NCI-H1694 (cell line): ENCODE data around the gene ATP8B3.
"Not testable (repeated sequence)": the region's sequence is repeated elsewhere in the genome, so short reads cannot be mapped to it uniquely, and the experiment has no call there.

ENCODE experiments used
- DNase-seq: peaks from one replicate; lab custom pipeline; 2025; lab: John Stamatoyannopoulos, UW

The ATP8B3 gene

DNA sequence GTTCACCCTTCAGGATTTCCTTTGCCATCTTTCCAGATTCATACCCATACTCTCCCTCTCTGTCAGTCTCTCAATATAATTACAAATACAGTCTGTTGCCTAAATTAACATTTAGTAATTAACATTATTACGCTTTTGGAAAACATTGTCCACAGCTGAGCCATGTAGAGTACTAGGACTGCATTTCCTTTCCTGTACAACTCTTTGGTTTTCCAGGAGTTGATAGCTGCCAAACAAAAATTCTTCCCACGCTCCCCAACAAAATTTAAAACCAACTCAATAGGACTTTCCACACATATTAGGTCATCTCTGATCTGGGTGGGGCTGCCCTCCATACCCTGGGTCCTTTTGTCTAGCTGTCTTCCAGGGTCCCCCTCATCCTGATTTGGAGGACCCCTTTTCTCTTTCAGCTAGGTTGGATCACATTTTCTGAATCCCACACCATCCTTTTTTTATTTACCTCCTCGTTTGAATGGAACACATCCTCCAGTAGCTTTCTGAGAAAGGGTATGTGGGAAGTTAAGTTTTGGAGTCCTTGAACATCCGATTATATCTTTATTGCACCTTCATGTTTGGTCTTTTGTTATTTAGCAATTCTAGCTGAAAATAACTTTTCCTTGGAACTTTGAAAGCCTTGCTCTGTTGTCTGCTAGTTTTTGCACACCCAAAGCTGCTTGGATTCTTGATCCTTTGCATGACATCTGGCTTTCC lies 41.1 kb downstream of the ATP8B3 start:
- DNase-seq = no peak

DNA sequence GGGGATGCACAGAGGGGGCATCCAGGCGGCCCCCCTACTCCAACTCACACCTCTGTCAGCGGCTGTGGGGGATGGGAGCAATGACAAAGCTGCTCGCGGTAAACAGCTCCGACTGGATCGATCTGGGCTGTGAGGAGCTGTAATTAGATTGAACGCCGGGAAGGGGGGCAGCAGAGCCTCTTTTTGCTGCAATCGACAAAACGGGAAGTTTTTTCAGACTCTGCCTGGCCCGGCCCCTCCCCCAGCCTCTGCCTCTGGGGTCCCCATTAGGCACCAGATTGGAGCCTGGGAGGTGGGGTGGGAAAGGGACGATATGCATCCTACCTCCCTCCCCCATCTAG lies 42.5 kb downstream of the ATP8B3 start:
- no peak for DNase-seq

- no peak for DNase-seq
Observed at GRCh38 chr19:1768918-1769644, 43.0 kb downstream of the ATP8B3 start.

GRCh38 chr19:1768248-1768647 lies 43.8 kb downstream of the ATP8B3 start:
- no peak for DNase-seq

DNA sequence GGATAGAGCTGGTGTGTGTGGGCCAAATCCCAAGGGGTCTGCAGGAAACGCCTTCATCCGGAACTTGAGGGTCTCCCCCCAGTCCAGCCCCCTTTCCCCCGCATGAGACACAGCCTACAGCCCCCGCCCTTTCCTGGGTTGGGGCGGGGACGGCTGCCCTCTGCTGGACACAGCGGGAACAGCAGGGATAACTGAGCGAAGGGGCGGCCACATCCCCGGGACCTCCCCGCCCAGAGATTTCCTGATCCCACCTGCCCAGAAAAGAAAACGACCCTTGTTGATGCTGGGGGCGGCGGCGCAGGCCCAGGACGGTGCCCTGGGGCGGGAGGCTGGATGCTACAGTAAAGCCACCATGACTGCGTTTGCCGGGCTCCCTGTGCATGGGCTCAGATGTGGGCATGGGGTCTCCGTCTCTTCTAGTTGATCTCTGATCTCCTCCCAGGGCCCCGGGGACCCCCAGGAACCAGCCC lies 44.6 kb downstream of the ATP8B3 start:
- no peak for DNase-seq

DNA sequence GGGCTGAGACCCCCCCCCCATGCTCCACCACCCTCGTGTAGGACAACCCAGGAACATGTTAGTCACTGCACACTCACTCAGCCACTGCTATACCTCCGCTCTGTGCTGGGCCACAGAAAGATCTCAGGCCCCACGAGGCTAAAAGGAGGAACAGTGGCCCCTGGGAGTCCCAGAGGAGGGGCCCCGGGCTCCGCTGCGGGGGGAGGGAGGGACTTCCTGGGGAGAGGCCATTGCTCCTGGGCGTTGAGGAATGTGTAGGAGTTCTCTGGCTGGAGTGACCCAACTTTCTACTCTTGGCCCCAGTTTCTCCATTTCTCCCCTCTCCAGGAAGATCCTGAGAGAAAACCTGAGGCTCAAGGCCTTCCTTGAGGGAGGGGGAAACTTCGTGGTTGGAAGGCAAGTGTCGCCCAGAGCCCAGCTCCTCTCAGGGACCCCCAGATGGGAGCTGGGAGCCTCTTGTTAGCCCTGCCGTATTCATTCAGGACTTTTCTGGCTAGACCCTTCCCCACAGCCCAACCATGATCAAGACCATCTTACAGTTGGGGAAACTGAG lies 45.2 kb downstream of the ATP8B3 start:
- no peak for DNase-seq

- DNase-seq = no peak
Observed at GRCh38 chr19:1765904-1766799, 45.9 kb downstream of the ATP8B3 start.

DNA sequence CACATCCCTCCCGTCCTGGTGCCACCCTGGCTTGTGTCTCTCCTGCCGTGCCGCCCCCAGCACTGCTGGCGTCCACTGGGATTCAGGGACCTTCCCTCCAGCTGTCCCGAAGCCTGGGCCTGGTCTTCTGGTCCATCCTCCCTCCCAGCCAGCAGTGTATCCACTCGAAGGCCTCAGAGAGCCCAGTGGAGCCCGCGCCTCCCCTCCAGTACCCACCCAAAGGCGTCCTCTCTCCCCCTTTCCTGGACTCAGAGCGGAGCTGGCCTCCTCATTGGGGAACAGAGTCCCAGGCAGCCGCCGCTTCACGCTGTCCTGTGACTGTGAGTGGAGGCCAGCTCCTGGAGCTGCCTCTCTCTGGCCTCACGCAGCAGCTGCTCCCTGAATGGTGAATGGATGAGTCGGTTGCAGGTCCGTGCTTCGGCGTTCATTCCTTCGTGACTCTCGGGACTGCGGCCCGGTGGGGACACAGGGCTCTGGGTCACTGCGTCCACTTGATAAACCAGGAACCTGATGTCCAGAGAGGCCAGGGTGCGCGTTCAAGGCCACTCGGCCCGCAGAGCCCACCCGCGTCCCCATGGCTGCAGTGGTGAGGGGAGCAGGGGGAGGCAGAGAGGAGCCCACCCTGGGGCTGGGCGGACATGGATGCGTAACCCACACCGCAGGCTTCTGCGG lies 46.7 kb downstream of the ATP8B3 start:
- no peak for DNase-seq

GRCh38 chr19:1764729-1765128 lies 47.3 kb downstream of the ATP8B3 start:
- no peak for DNase-seq

DNA sequence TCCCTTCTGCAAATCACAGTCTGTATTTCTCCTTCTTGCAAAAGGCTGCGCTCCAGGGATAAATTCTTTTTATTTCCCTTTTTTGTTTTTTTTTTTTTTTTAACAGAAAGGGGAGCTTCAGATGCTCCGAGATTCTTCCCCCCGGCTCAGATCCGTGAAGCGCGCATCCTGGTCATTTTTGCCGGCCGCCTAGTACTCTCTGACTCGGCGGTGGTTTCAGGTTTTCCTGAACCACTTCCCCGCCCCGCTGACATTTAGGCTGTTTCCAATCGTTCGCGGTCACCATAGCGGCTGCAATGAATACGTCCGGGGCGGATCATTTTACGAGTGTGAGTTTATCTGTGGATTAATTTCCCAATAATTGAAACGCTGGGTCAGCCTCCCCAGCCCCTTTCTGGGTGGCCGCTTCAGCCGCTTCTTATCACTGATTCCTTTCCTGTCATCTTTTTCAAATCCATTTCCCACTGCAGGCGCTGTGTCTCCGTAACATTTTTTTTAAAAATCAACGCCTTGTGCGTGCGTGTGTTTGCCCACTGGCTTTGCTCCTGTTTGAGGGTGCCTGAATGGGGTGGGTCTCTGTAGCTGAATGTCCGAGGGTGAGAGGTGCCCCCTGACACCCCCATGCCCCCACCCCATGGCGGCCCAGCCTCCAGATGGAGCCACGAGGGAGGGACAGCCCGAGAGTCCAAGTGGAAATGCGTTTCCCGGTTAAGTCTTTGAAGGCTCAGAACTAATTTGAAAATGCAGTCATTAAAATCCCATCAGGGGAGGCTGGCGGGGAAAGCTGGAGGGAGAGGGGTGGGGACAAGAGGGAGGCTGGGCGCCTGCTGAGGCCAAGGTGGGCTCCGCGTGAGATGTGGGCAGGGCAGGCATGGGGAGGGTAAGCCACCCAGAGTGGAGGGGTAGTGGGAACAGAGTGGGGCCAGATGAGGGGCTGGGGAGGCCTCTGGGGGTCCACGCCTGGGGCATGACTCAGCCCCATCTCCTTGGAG lies 48.1 kb downstream of the ATP8B3 start:
- DNase-seq = no peak

DNA sequence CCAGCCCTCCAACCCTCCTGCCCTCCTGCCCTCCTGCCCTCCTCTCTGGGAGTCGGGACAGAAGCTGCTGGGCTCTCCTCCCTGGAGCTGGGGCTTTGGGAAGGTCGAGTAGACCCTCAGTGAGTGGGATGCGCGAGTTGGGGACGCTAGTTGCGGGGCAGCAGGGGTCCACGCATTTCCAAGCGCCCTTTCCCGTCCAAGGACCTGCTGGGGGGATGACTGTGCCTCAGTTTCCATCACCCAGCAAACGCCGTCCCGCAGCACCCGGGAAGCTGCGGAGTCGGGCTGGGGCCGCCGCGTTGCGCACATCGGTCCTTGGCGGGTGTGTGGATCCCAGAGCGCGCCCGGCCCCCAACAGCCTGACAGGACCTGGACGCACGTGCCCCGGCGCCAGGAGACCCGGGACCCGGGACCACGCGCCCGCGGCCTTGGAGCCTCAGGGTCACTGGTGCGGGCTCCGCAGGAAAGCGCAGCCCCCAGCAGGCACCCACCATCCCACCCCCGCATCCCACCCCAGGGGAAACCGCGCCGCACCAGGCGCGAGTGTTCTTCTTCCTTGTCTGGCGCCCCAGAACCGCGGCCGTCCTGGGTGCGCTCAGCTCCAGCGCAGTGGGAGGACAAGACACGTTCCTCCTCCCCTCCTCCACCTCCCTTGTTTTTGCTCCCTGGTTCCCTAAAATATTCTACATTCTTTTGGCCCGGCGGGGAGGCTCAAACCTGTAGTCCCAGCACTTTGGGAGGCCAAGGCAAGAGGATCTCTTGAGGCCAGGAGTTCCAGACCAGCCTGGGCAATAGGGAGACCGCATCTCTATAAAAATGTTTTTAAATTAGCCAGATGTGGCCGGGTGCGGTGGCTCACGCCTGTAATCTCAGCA lies 49.6 kb downstream of the ATP8B3 start:
- no peak for DNase-seq

GRCh38 chr19:1761528-1762242 lies 50.4 kb downstream of the ATP8B3 start:
- DNase-seq = no peak

DNA sequence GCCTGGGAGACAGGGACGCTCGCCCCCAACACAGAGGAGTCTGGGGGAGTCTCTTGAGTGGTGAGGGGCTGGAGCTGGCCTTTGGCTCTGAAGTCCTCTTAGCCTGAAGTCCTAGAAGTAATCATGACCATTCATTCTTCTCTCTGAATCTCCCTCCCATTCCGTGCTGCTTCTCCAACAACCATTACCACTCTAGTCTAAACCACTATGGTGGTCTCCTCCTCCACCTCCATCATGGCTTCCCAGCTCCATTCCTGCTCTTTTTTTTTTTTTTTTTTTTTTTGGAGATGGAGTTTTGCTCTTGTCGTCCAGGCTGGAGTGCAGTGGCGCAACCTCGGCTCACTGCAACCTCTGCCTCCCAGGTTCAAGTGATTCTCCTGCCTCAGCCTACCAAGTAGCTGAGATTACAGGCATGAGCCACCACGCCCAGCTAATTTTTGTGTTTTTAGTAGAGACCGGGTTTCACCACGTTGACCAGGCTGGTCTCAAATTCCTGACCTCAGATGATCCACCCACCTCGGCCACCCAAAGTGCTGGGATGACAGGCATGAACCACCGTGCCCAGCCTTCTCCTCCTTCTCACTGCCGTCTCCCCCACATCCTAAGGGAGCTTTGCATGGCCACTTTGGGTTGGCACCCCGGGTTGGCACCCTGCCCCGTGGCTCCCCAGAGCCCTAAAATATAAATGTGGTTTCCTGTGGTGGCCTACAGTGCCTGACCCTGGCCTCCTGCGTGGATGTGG lies 51.1 kb downstream of the ATP8B3 start:
- DNase-seq = not testable (repeated sequence)

DNA sequence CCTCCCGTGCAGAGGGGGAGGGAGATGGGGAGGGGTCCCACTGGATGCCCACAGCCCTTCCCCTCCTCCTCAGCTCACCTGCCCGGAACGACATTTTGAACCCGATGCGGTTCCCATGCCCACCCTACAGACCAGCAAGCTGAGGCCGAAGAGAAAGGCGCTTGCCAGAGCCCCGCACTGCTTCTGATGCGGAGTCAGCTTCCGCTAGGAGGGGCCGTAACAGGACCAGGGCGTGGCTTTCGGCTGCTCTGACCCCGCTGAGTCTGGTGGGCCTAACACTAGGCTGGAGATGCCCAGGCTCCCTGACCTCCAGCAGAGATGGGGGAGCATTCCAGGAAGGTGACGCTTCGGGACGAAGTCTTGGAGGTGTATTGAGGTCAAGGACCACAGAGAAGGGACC lies 52.1 kb downstream of the ATP8B3 start:
- no peak for DNase-seq

GRCh38 chr19:1758959-1759903 lies 52.8 kb downstream of the ATP8B3 start:
- DNase-seq = no peak

GRCh38 chr19:1758231-1758577 lies 53.9 kb downstream of the ATP8B3 start:
- no peak for DNase-seq
